GM23248 (cell line): ENCODE data around the gene IGF1R. TPM values are rescaled to one million over a fixed set of nuclear protein-coding genes. Genes with fewer than 3 reads are reported as not detected.

Source experiments
- DNase-seq: peaks from one replicate; pipeline ENCODE4 v3.0.0-alpha.2; 2015
- H2AFZ ChIP-seq: fragments of 200-600 bp; sonication (generic); 2 replicates; pipeline ENCODE4 v1.6.1; 2016; ENCODE audit warnings: antibody characterized with exemption
- H3F3A ChIP-seq: fragments of 200-600 bp; sonication (generic); 2 replicates; pipeline ENCODE4 v1.6.1; 2016; ENCODE audit warnings: mild to moderate bottlenecking, antibody characterized with exemption, mixed run types; ENCODE audit not compliant: insufficient read depth
- H3K27ac ChIP-seq: fragments of 200-600 bp; sonication (generic); 2 replicates; pipeline ENCODE4 v1.5.1; 2016; ENCODE audit warnings: mild to moderate bottlenecking
- H3K27me3 ChIP-seq: fragments of 200-600 bp; sonication (generic); replicated peaks from 2 replicates; pipeline ENCODE4 v1.6.1; 2016; ENCODE audit warnings: mild to moderate bottlenecking; ENCODE audit not compliant: insufficient read depth
- H3K36me3 ChIP-seq: fragments of 200-600 bp; sonication (generic); 2 replicates; pipeline ENCODE4 v1.6.1; 2016; ENCODE audit warnings: low read depth, mild to moderate bottlenecking
- H3K4me1 ChIP-seq: fragments of 200-600 bp; sonication (generic); 2 replicates; pipeline ENCODE4 v1.6.1; 2016; ENCODE audit warnings: mild to moderate bottlenecking; ENCODE audit not compliant: insufficient read depth
- H3K4me2 ChIP-seq: fragments of 200-600 bp; sonication (generic); one replicate; pipeline ENCODE4 v1.6.1; 2016; ENCODE audit warnings: mild to moderate bottlenecking; ENCODE audit not compliant: unreplicated experiment
- H3K4me3 ChIP-seq: fragments of 200-600 bp; sonication (generic); 2 replicates; pipeline ENCODE4 v1.5.1; 2016; ENCODE audit warnings: mild to moderate bottlenecking
- H3K79me2 ChIP-seq: fragments of 200-600 bp; sonication (generic); 2 replicates; pipeline ENCODE4 v1.6.1; 2016; ENCODE audit warnings: mild to moderate bottlenecking; ENCODE audit not compliant: insufficient read depth
- H3K9ac ChIP-seq: fragments of 200-600 bp; sonication (generic); 2 replicates; pipeline ENCODE4 v1.6.1; 2016; ENCODE audit warnings: mild to moderate bottlenecking
- H3K9me2 ChIP-seq: fragments of 200-600 bp; sonication (generic); 2 replicates; pipeline ENCODE4 v1.6.1; 2016; ENCODE audit warnings: mixed run types, mild to moderate bottlenecking, moderate library complexity; ENCODE audit not compliant: insufficient read depth
- H3K9me3 ChIP-seq: fragments of 200-600 bp; sonication (generic); one replicate; pipeline ENCODE4 v1.6.1; 2017; ENCODE audit warnings: low read depth
- H4K20me1 ChIP-seq: fragments of 200-600 bp; sonication (generic); 2 replicates; pipeline ENCODE4 v1.6.0; 2016; ENCODE audit not compliant: insufficient read depth
- EZH2 ChIP-seq: fragments of 200-600 bp; sonication (generic); IDR thresholded peaks from 2 replicates; pipeline ENCODE4 v1.6.1; 2018; ENCODE audit warnings: antibody characterized with exemption, mild to moderate bottlenecking; ENCODE audit not compliant: insufficient read depth, poor library complexity, severe bottlenecking
- EZH2phosphoT487 ChIP-seq: fragments of 200-600 bp; sonication (generic); IDR thresholded peaks from 2 replicates; pipeline ENCODE4 v1.6.1; 2018; ENCODE audit warnings: antibody characterized with exemption, moderate library complexity, mild to moderate bottlenecking, low read depth; ENCODE audit not compliant: insufficient read depth
- WGBS, 2 experiments: methylation state at CpG; one replicate each; pipeline ENCODE4 v1.1.6; 2015 to 2017; ENCODE audit warnings: low lambda C conversion rate in 2 of 2, low coverage in 1 of 2; ENCODE audit errors: missing lambda C conversion rate in 2 of 2; 5-methylcytosine and 5-hydroxymethylcytosine counted together
- in situ Hi-C: fragments of 300-500 bp; cut with MboI; formaldehyde crosslinking; loops from 2 replicates; pipeline ENCODE4 v1.15.0; 2020
- polyA plus RNA-seq: library from polyadenylated mRNA; unstranded; fragments of >200 nt; fragmentation: Nextera tagmentation; extraction: Ambion mirVana; gene quantifications from 2 replicates; pipeline ENCODE4 v1.2.1, GENCODE V29; 2016
- total RNA-seq: library from RNA; depleted of rRNA; stranded (reverse); fragments of >200 nt; shearing (Covaris generic); gene quantifications from 2 replicates; pipeline ENCODE4 v1.2.3, GENCODE V29; 2014

IGF1R gene
- total and polyA plus RNA-seq, 2 experiments from 2014 or later, result 22.0 to 48.6 TPM

DNA sequence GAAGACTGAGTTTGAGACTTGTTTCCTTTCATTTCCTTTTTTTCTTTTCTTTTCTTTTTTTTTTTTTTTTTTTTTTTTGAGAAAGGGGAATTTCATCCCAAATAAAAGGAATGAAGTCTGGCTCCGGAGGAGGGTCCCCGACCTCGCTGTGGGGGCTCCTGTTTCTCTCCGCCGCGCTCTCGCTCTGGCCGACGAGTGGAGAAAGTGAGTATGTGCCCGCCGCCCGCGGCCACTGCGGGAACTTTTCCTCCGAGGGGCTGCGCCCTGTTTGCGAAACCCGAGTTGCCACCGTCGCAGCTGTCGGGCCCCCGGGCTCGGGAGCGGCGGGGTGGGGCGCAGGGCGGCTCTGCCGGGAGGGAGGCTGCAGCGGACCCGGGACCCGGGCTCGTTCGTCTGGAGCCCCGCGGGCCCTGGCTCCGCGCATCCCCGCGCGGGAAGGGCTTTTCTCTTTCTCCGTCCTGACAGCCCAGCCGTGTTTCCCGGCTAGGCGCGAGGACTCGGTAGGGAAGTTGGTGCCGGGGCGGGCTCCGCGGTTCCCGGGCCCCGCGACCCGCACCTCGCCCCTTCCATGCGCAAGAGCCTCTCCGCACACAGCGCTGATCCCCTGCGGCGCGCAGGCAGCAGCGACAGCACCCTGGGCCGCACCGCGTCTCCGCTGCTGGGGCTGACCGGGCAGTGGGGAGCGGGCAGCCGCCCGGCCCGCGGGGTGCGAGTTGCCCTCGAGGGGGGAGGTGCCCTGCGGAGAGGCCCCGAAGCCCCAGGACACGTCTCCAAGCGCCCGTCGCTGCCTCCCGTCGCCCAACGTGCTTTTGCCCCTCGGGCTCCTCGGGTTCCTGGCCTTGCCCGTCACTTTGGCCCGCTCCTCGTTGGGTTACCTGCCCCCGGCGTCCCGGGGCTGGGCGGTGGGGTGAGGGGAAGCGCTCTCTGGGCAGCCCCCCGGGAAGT, 1.4 kb downstream of the IGF1R start:
- H3K36me3 ChIP-seq, result no peaks in the 10 kb centered on the region
- H3K9me2 ChIP-seq, result no peaks in the 10 kb centered on the region
- H3K79me2 ChIP-seq, result peaks cover 55% of the 10 kb centered on the region
- peak overlapping the region; percentile 86 for H3K27ac ChIP-seq
- peaks cover 23% of the 10 kb centered on the region for H3K27me3 ChIP-seq
- peaks cover 40% of the 10 kb centered on the region for H3F3A ChIP-seq
- H2AFZ ChIP-seq, result peak overlapping the region; percentile 72
- H3K4me1 ChIP-seq, result peaks cover 29% of the 10 kb centered on the region
- DNase-seq, result peak; percentile 75
- no peak for TF ChIP-seq EZH2phosphoT487
- TF ChIP-seq EZH2, result no peak
- H3K9ac ChIP-seq, result peak overlapping the region; percentile 89
- WGBS, 2 experiments, result 0 to 1% methylated on average over 52 to 75 of the region's 94 CpGs
- H3K4me2 ChIP-seq, result peak overlapping the region; percentile 99
- H4K20me1 ChIP-seq, result no peaks in the 10 kb centered on the region; the same call in 1 of the 2 replicates
- in situ Hi-C loops, result loop anchor here (10.0 to 25.0 kb wide), 4 partner anchors 135 to 413 kb away; no protein-coding TSS in a partner anchor
- peak overlapping the region; percentile 86 for H3K4me3 ChIP-seq
- no peaks in the 10 kb centered on the region for H3K9me3 ChIP-seq

DNA sequence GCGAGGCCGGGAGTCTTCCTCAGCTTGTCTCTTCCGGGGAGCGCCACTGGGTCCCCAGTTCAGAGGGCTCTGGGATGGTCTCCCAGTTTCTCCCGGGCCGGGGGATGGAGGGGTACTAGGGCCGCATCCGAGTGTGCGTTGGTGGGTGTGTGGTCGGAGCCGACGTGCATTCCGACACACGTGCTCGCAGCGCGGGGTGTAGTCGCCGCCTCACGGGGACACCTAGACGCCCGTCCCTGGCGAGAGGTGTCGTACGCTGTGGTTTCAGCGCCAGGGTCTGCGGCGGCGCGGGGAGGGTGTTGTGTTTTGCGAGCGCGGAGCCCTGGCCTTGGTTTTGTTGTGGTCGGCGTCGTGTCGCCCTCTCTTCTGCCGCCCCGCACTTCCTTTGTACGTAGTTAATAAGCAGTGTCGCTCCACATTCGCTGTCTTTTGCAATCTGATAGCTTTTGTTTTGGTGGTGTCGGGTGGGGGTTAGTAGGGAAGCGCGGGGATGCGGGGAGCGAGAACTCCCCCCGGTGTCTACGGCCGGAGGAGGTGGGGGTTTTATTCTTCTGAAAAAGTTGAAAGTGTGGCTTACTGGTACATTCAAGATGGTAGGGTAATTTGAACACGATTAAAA, 2.2 kb downstream of the IGF1R start:
- no peaks in the 10 kb centered on the region for H3K9me2 ChIP-seq
- peaks cover 36% of the 10 kb centered on the region for H3K4me1 ChIP-seq
- peaks cover 63% of the 10 kb centered on the region for H3K79me2 ChIP-seq
- TF ChIP-seq EZH2 (no peak), EZH2phosphoT487 (no peak)
- H3F3A ChIP-seq, result peaks cover 40% of the 10 kb centered on the region
- H3K4me3 ChIP-seq, result peak overlapping the region; percentile 86
- no peaks in the 10 kb centered on the region for H3K36me3 ChIP-seq
- H3K9me3 ChIP-seq, result no peaks in the 10 kb centered on the region
- no peaks in the 10 kb centered on the region; the same call in 1 of the 2 replicates for H4K20me1 ChIP-seq
- peaks cover 16% of the 10 kb centered on the region; the same call in 1 of the 2 replicates for H3K27me3 ChIP-seq
- peak overlapping the region; percentile 99 for H3K4me2 ChIP-seq
- WGBS, 2 experiments, result 0 to 2% methylated on average over 34 to 45 of the region's 51 CpGs
- peak overlapping the region; percentile 86 for H3K27ac ChIP-seq
- H3K9ac ChIP-seq, result peak overlapping the region; percentile 89
- peak; percentile 63 for DNase-seq
- peak overlapping the region; percentile 72 for H2AFZ ChIP-seq
- in situ Hi-C loops, result loop anchor here (10.0 to 25.0 kb wide), 2 partner anchors 194 to 412 kb away; no protein-coding TSS in a partner anchor

DNA sequence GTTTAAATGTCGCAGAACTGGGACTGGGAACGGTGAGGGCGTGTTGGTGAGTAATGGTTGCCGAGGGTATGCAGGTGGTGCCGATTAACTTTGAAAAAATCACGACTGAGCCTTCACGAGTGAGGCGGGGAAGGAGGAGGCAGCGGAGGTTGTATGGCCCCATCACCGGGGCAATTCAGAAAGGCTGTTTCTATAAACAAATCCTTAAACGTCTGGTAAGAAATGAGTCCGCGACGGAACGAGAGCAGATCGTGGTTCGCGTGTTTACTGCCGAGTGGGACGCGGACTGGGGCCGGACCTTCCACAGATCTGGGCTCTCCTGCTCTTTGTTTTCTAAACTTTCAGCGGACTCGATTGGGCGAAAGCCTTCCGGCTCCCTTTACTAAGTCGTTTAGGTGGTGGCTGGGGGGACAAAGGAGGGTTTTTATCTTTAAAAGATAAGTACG, 2.7 kb downstream of the IGF1R start:
- no peak for TF ChIP-seq EZH2
- H3K79me2 ChIP-seq, result peaks cover 68% of the 10 kb centered on the region
- in situ Hi-C loops, result loop anchor here (10.0 to 25.0 kb wide), 2 partner anchors 194 to 411 kb away; no protein-coding TSS in a partner anchor
- H3K4me1 ChIP-seq, result peaks cover 36% of the 10 kb centered on the region
- H3K4me3 ChIP-seq, result peak overlapping the region; percentile 86
- H3F3A ChIP-seq, result peaks cover 40% of the 10 kb centered on the region
- H3K27me3 ChIP-seq, result peaks cover 10% of the 10 kb centered on the region; the same call in 1 of the 2 replicates
- no peaks in the 10 kb centered on the region for H3K9me2 ChIP-seq
- H3K9ac ChIP-seq, result peak overlapping the region; percentile 89
- H4K20me1 ChIP-seq, result no peaks in the 10 kb centered on the region; the same call in 1 of the 2 replicates
- H2AFZ ChIP-seq, result peak overlapping the region; percentile 72
- peak; percentile 73 for DNase-seq
- WGBS, 2 experiments, result 1 to 2% methylated on average over 28 of the region's 28 CpGs
- H3K36me3 ChIP-seq, result no peaks in the 10 kb centered on the region
- peak overlapping the region; percentile 86 for H3K27ac ChIP-seq
- no peaks in the 10 kb centered on the region for H3K9me3 ChIP-seq
- peak overlapping the region; percentile 99 for H3K4me2 ChIP-seq

DNA sequence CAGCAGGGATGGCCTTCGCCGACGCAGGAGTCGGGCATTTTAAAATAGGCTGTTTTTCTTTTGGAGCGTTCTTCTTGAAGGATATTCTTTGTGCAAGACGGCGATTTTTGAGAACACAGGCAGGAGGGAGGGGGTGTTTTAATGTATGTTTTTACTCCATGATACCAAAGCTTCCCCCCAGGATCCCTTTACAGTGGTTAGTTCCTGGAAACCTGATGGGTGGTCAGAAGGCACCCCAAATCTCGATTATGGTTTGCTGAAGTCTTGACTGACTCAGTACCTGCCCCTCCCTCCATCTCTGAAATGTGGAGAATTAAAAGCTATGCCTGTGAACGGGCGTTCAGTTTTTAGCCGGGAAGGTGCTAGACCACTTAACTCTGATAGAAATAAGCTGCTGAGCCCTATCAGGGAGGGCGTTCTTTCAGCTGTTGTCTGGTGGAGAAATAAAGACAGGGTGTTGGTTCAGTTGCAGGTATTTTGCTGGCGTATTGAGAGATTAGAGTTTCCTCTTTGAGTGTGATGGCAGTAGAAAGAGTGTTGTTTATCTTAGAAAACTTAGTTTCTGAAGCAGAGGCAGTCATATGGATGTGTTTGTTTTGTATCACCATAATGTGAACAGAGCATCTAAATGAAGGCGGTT, 3.4 kb downstream of the IGF1R start:
- peaks cover 2% of the 10 kb centered on the region; the same call in 1 of the 2 replicates for H4K20me1 ChIP-seq
- peaks cover 37% of the 10 kb centered on the region for H3K4me1 ChIP-seq
- H3K79me2 ChIP-seq, result peaks cover 74% of the 10 kb centered on the region
- H3K9ac ChIP-seq, result peak overlapping the region; percentile 89
- DNase-seq, result peak; percentile 53
- in situ Hi-C loops, result loop anchor here (10.0 to 25.0 kb wide), 2 partner anchors 193 to 411 kb away; no protein-coding TSS in a partner anchor
- no peaks in the 10 kb centered on the region for H3K9me3 ChIP-seq
- no peaks in the 10 kb centered on the region for H3K9me2 ChIP-seq
- TF ChIP-seq EZH2phosphoT487, result no peak
- peaks cover 4% of the 10 kb centered on the region; the same call in 1 of the 2 replicates for H3K27me3 ChIP-seq
- peak overlapping the region; percentile 99 for H3K4me2 ChIP-seq
- H3K27ac ChIP-seq, result peak overlapping the region; percentile 86
- WGBS, 2 experiments, result 2 to 3% methylated on average over 14 of the region's 14 CpGs
- peak overlapping the region; percentile 86 for H3K4me3 ChIP-seq
- H2AFZ ChIP-seq, result peak overlapping the region; percentile 72
- peaks cover 37% of the 10 kb centered on the region for H3F3A ChIP-seq
- H3K36me3 ChIP-seq, result no peaks in the 10 kb centered on the region
